Measurements from ENCODE around the gene ABCD4.

Gene ABCD4

DNA sequence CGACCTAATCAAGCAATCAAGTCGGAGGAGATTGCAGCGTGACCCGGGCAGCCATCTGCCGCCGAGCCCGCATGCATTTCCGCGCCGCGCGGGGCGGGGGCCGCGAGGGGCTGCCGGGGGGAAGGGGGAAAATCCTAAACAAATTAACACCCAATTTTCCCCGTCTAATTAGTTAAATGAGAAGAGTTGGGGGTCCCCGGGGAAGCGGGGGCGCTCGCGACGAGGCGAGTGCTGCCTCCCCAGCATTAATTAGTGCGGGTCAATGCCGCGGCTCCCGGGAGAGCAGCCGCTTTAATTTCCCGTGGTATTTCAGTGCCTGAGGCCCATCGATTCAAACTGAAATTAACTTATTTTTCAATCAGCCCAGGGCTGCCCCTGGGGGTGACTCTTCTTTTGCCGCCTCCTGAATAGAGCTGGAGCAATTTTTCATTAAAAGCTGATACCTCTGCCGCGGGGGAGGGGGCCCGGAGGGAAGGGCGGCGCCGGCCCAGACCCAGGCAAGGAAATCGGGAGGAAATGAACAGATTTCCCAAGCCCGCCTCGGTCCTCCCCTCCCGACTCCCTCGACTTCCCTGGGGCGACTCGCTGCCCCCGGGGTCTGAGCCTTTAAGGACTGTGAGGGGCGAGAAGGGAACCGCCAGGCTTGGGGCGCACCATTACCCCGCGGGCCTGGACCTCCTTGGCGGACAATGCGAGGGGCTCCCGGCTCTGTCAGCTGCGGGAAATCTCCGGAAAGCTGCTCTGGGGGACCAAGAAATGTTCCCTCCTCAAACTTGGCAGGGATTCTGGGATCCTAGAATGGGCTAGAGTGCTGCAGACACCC is 44.6 kb downstream of the ABCD4 start:
- DNase-seq, result no peak

GRCh38 chr14:74257078-74257940 is 45.4 kb downstream of the ABCD4 start:
- no peak for DNase-seq

DNA sequence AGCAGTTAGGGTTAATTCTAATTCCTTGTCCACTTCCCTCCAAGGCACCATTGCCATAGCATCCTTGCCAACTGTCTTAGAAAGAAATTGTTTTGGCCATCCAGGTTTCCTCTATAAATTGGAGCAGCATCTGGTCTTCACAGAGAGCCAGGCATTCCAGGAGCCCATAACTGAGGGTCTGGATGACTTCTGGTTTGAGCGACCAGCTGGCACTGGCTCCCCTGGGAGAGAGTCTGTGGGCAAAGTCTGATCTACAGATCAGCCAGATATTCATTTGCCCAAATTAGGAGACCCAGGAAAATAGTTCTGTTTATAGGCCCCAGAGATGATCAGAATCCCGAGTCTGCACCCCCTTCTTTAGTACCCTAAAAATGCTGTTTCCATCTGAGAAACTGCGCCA is 47.5 kb downstream of the ABCD4 start:
- DNase-seq, result no peak

- DNase-seq, result no peak
Observed at GRCh38 chr14:74249433-74250375, 53.0 kb downstream of the ABCD4 start.

DNA sequence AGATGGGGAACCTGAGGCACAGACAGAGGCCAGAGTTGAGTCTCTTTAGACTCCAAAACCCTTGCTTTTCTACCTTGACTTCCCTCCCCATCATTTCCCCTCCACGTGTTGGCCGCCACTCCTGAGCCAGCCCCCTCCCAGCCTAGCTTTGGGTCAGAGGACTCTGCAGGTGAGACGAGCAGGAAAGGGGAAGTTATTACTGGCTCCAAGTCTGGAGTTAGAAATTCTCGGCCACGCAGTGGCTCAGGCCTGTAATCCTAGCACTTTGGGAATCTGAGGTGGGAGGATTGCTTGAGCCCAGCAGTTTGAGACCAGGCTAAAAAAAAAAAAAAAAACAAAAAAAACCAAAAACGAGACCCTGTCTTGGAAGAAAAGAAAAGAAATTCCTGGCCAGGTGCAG is 54.7 kb downstream of the ABCD4 start:
- no peak for DNase-seq

GRCh38 chr14:74246542-74246941 is 56.2 kb downstream of the ABCD4 start:
- DNase-seq, result no peak

DNA sequence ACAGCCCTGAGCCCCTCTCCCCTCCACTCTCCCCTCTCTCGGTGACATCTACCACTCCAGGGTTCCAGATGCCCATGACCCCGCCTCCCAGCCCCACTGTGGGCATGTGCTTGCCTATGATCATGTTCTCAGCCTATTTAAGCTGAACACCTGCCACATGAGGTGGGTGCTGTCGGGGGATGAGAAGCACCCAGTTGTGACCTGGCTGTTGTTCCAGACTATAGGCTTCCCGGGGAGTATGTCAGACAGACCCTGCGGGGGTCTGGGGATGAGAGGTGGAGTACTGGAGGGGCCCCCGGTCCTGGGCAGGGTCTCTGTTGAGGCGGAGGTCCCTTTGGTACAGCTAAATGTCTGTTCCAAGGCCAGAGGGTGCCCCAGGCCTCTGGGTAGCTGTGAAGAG is 57.4 kb downstream of the ABCD4 start:
- no peak for DNase-seq

- DNase-seq, result no peak
Observed at GRCh38 chr14:74244115-74244514, 58.6 kb downstream of the ABCD4 start.

DNA sequence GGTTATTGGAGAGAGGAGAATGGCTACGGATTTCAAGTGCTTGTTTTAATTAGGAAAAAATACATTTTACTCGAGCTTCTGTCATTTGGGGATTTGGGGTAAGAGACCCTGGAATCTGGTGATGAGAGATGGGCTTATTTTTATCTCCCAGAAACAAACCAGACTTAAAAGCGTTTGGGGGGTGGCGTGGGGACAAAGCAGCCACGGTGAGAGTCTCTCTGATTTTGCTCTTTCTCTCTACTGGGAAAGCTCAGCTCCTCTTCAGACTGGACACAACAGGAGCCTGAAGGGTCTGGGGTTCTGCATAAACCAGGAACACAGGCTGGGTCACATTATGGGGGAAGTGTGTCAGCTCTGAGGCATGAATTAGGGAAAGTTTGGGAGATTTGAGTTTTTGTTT is 59.7 kb downstream of the ABCD4 start:
- DNase-seq, result no peak

DNA sequence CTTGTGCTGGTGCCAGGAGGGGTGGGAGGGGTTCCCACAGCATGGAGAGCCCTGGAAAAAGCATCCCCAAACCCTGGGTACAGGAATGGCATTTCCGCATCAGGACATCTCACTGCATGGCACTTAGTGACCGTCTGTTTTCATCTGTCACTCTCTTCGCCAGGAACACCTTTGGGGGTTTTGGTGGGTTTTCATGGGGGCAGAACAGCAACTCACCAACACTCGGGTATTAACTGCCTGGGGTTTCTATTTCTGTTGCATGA is 60.0 kb downstream of the ABCD4 start:
- no peak for DNase-seq

- no peak for DNase-seq
Observed at GRCh38 chr14:74242021-74242779, 60.5 kb downstream of the ABCD4 start.

DNA sequence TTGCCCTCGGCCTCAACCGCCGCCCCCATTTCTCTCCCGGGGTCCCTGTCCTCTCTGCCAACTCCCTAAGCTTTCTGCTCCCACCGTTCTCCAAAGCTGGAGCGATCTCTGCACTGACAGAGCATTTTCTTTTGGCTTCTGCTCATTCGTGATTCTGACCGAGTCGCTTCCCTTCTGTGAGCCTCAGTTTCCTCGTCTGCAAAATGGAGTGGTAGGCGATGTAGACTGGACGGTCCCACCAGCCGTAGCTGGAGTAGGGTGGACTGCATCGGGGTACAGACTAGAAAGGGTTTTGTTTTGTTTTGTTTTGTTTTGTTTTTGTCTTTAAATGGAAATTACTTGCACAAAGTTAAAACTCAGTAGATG is 61.1 kb downstream of the ABCD4 start:
- DNase-seq, result no peak

GRCh38 chr14:74240794-74241651 is 61.7 kb downstream of the ABCD4 start:
- DNase-seq, result no peak

DNA sequence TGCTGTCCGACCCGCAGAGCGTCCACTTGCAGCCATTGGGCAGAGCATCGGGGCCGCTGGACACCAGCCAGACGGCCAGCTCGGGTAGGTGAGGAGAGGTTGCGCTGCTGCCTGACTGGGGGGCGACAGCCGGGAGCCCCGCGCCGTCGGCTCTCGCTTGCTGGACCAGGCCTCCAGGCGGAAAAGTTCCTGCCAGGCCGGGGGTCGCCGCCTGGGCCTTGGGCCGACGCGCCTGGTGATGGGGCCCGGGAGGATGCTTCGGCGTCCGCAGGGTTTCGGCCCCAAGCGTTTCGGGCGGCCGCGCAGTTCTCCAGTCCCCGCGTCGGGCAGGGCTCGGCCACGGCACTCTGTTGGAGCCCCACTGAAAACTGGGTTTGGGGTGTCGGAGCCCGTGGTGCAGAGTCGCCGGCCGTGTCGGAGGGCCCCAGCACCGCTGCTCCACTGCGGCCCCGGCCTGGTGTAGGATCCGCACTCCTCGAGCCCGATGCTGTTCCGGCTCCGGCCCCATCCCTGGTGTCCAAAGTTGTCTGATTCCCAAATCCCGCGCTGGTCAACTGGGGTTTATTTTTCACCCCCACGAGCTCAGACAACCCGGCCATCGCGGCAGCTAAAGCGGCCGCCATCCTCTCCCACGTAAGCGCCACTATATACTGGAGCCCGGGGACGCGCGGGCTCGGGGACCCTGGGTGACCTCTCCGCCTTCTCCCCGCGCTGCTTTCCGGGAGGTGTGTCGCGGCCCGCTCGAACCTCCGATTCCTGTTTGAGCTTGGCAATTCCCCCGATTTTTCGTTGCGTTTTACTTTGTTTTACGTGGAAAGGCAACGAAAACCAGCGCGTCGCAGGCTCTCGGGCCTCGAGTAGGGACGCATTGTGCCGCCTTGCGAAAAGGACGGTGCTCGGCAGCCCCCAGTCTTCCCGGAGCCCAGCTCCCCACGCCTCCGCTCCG is 62.6 kb downstream of the ABCD4 start:
- DNase-seq, result no peak

GRCh38 chr14:74238974-74239847 is 63.5 kb downstream of the ABCD4 start, which contains the start of gene VSX2:
Gene VSX2, plus strand, starts transcription at chr14:74239449. Its CDS starts 113 bp downstream, at chr14:74239562.
- DNase-seq, result no peak

GRCh38 chr14:74237441-74237840 is 65.3 kb downstream of the ABCD4 start:
- DNase-seq, result no peak

Measured in cortex of kidney (tissue), 1 donor.